HG02588 (cell line): Measurements from ENCODE around the gene ELN.
"Not testable (repeated sequence)": the region's sequence is repeated elsewhere in the genome, so short reads cannot be mapped to it uniquely, and the experiment has no call there.

ENCODE experiments used
- ATAC-seq: cut with Tn5 transposase; IDR thresholded peaks from one replicate; pipeline ENCODE4 v1.9.1; 2021; ENCODE audit warnings: mild to moderate bottlenecking, moderate library complexity; ENCODE audit not compliant: unreplicated experiment

ELN gene

GRCh38 chr7:74040791-74041520 lies 13.0 kb downstream of the ELN start:
- no peak for ATAC-seq

DNA sequence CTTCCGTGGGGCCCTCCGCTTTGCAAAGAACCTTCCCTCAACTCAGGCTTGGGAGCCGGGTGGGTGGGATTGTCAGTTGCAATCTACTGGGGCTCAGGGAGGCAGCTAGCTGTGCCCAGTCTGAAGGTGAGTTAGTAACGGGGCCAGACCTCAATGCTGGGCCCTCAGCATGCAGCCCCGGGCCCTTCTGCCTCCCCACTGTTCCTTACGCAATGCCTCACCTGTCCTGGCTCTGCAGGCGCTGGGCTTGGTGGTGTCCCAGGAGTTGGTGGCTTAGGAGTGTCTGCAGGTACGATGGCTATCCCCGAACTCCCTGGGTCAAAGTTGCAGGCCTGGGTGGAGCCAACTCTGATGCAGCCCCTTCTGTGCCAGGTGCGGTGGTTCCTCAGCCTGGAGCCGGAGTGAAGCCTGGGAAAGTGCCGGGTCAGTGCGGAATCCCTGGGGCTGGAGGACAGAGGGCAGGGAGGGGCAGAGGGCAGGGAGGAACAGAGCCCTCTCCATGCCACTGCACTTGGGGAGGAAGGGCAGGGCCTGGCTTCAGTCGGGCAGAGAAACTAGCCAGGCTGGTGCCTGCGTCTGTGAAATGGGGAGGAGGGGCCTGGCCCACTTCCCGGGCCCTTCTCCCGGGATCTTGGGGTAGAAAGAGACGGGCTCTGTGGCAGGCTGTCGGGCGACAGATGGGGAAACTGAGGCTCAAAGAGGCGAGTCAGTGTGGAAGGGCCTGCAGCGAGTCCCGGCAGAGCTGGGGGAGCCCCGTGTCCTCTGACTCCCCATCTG lies 15.0 kb downstream of the ELN start:
- no peak for ATAC-seq

DNA sequence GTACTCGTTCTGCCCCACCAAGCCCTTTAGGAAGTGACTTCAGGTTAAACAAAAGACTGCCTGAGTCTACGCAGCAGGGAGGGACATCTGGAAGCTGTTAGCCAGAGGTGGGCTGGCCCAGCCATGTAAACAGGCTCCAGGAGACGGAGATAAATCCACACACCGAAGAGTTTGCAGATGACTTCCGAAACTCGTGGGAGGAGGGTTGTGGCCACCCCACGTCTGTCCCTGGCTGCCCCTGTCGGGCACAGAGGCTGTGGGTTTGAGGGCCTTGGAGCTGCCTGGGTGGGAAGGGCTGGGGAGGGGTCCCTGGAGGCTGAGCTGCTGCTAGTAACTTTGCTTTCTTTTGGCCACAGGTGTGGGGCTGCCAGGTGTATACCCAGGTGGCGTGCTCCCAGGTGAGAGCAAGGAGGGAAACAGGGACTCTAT lies 15.6 kb downstream of the ELN start:
- no peak for ATAC-seq

DNA sequence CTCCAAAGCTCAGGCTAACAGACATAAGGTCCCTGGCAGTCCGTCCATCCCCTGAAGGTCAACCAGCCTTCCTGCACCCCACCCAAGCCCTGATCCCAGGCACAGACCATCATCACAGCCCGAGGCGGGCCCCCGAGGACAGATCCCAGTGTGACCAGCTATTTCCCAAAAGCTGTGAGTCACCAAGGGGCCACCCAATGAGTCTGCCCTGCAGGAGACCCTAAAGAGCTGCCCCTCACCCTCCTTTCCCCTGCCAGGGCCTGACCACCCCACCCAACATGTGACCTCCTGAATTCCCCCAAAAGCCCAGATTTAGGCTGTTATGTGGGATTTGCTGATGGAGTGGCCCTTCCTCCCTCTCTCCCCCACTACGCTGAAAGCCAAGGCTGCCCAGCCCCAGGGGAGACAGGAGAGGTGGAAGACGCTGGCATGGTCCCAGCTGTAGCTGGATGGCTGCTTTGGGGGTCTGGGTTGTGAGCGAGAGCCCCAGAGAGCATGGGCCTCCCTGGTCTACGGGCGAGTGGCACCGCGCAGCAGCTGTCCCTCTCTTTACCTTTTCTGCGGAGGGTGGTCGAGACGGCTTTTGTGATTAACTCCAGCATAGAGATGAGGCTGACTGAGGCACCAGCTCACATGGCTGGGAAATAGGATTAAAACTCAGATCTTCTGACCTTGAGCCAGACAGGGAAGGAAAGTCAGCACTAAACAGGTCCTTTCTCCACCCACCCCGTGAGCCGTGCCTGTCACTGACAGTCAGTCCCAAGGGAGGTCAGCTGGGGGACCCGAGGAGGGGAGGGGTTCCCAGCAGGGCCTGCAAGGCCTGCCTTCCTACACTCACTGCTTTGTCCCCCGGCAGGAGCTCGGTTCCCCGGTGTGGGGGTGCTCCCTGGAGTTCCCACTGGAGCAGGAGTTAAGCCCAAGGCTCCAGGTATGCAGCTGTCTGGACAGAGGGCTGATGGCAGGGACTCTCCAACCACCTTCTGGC lies 16.7 kb downstream of the ELN start:
- ATAC-seq, result no peak

DNA sequence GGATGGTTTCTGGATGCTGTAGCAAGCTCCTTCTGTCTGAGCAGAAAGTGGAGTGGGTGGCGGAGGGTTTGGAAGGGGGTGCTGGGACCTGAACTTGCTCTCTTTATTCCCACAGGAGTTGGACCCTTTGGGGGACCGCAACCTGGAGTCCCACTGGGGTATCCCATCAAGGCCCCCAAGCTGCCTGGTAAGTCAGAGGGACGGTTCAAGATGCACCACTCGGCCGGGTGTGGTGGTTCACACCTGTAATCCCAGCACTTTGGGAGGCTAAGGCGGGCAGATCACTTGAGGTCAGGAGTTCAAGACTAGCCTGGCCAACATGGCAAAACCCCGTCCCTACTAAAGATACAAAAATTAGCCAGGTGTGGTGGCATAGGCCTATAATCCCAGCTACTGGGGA lies 18.6 kb downstream of the ELN start:
- not testable (repeated sequence) for ATAC-seq

GRCh38 chr7:74047804-74048380 lies 19.9 kb downstream of the ELN start:
- no peak for ATAC-seq

- no peak for ATAC-seq
Measured at GRCh38 chr7:74048999-74049599, 21.1 kb downstream of the ELN start.

- no peak for ATAC-seq
Measured at GRCh38 chr7:74049997-74050798, 22.2 kb downstream of the ELN start.

DNA sequence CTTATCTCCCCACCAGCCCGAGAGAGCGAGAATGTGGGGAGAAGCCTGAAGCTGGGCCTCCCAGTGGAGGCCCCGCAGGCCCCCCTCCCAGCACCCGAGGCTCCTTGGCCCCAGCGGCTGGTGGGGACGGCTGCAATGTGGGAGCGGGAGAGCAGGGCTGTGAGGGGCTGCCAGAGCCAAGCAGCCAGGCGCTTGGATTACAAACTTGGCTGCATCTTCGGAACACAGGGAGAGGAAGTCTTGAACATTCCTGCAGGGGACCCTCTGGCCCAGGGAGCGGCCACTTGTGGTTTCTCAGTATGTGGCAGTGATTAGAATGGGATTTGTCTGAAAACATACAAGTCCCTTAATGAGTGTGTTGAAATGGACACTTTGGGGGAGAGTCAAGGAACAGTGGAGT lies 23.2 kb downstream of the ELN start:
- no peak for ATAC-seq

- no peak for ATAC-seq
Measured at GRCh38 chr7:74051629-74052410, 23.8 kb downstream of the ELN start.

GRCh38 chr7:74052628-74053027 lies 24.7 kb downstream of the ELN start:
- no peak for ATAC-seq

GRCh38 chr7:74053589-74054186 lies 25.7 kb downstream of the ELN start:
- ATAC-seq, result no peak

DNA sequence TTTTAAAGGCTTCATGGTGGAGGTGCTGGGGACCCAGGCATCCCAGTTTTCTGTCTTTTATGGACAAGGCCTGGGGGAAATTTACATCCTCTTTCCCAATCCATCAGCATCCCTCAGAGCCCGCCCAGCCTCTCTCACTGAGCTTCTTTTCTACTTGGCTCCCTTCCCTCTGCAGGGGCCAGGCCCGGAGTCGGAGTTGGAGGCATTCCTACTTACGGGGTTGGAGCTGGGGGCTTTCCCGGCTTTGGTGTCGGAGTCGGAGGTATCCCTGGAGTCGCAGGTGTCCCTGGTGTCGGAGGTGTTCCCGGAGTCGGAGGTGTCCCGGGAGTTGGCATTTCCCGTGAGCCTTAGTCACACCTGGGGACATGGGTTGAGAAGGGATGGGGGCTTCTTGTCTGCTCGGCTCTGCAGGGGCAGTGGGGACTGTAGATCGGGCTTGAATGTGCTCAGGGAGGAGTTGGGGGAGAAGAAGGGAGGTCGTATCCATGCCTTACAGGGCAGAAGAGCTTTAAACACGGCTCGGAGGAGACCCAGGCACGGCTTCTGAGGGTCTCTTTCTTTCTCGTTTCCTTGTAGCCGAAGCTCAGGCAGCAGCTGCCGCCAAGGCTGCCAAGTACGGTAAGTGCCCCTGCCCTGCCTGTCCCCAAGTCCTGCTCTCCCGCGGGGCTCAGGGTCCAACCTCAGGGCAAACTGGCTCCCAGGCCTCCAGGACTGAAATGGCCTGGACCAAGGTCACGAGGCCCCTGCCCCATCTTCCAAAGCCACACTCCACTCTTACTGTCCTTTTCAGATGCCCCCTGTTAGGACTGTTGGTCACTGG lies 28.3 kb downstream of the ELN start:
- no peak for ATAC-seq

- no peak for ATAC-seq
Measured at GRCh38 chr7:74057216-74057925, 29.4 kb downstream of the ELN start.

- ATAC-seq, result no peak
Measured at GRCh38 chr7:74057987-74058386, 30.0 kb downstream of the ELN start.

DNA sequence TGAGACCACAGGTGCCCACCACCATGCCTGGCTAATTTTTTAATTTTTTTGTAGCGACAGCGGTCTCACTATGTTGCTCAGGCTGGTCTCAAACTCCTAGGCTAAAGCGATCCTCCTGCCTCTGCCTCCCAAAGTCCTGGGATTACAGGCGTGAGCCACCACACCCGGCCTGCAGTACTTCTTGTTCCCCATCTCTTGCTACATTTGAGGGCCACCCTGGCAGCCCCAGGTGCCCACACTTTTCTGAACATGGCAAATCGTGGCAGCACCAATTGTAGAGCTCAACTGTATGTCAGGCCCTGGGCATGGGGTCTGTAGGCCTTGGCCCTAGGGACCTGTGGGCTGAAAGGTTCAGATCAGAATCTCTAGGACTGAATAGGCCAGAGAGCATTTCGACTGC lies 30.5 kb downstream of the ELN start:
- ATAC-seq, result no peak

- ATAC-seq, result no peak
Measured at GRCh38 chr7:74059037-74059436, 31.1 kb downstream of the ELN start.
